Measurements from ENCODE around the gene DYNLT4. TPM values are rescaled to one million over a fixed set of nuclear protein-coding genes. Genes with fewer than 3 reads are reported as not detected.
A peak's percentile ranks its signal among the peaks of the same experiment; 100 is the strongest.

DYNLT4 gene
- total RNA-seq, 1 donor from 2014 or later: 5.2 TPM

DNA sequence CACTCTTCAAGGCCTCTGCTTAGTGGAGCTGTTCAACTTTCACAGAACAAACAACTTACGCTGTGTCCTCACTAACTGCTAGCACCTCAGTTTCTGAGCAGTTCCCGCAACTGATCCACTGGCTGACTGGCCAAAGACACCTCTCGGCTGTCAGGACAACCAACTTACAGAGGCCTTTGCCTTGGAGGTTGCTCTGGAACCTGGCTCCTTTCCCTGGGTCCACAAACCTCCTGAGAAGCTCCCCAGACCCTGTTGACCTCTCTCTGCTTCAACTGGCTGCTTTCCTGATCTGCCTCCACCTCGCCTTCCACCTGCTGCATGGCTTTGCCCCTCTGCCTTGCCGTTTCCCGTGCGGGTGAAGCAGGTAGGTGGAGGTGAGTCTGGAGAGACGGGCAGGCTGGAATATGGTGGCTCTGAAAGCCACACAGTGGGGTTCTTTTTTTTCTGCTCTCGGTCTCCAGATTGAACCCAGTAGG, 14.1 kb upstream of the DYNLT4 start:
- Histone ChIP-seq H3K4me3 (no peak overlapping the region), H3K4me1 (peaks cover 23% of the 10 kb centered on the region), H3K27ac (peak overlapping the region; percentile 94), H3K9me3 (no peaks in the 10 kb centered on the region), H3K36me3 (no peaks in the 10 kb centered on the region), H3K27me3 (ENCODE audit: low read depth) (no peaks in the 10 kb centered on the region)
- no peak for TF ChIP-seq CTCF (IDR thresholded peaks at IDR 0.05)
- ATAC-seq (no peak), DNase-seq (peak; percentile 31)
- intact Hi-C loops (cut with DNase I): no loop called here

DNA sequence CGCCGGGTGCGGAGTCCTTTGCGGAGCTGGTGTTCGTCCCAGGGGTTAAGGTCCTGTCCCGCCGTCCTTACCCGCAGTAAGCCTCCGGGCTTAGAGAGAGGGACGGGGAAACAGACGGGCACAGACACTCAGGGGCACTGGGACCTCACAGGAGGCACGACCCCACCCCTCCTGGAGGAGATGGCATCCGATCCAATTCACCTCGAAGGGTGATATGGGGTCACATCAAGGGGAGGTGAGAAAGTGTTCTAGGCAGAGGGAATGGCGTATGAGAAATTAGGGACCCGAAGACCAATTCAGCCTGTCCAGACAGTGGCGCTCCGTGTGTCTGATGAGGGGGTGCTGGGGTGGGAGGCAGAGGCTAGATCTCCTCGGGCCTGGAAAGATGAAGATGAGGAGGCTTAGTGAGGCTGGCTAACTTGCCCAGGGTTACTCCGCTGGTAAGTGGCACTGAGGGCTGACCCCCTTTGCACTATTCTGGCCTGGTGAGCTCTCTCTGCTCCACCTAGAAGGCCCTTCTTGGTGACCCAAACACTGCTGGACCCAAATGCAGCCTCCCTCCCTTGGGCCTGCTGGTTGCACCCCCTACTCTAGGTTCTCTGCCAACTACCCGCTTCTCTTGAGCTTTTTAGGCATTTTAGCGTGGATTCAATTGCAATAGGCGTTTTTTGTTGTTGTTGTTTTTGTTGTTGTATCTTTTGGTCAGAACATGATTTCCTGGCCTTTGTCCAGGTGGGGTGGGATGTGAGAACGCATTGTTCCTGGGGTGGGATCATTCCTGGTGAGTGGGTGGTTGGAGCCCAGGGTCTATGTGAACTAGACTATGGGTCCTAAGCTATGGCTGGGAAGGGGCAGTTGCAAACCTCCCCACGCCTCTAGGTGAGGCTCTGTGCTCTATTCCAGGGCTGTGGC, 13.4 kb upstream of the DYNLT4 start:
- Histone ChIP-seq H3K4me3 (peak overlapping the region; percentile 62), H3K4me1 (peaks cover 23% of the 10 kb centered on the region), H3K27ac (peak overlapping the region; percentile 94), H3K27me3 (ENCODE audit: low read depth) (no peaks in the 10 kb centered on the region), H3K36me3 (no peaks in the 10 kb centered on the region), H3K9me3 (no peaks in the 10 kb centered on the region)
- intact Hi-C loops (cut with DNase I): no loop called here
- no peak for DNase-seq
- ATAC-seq: peak; percentile 22 to 58
- no peak for TF ChIP-seq CTCF (IDR thresholded peaks at IDR 0.05)

- peaks cover 30% of the 10 kb centered on the region for H3K4me1 ChIP-seq
- peak overlapping the region; percentile 62 for H3K4me3 ChIP-seq
- H3K36me3 ChIP-seq: no peaks in the 10 kb centered on the region
- DNase-seq: peak; percentile 85
- TF ChIP-seq CTCF (IDR thresholded peaks at IDR 0.05): no peak
- ATAC-seq: peak; percentile 92 to 93
- peak overlapping the region; percentile 94 for H3K27ac ChIP-seq
- intact Hi-C loops (cut with DNase I): no loop called here
- no peaks in the 10 kb centered on the region for H3K27me3 ChIP-seq (ENCODE audit: low read depth)
- no peaks in the 10 kb centered on the region for H3K9me3 ChIP-seq
Observed at GRCh38 chr1:44819608-44820327, 12.6 kb upstream of the DYNLT4 start.

GRCh38 chr1:44819196-44819607, 12.1 kb upstream of the DYNLT4 start:
- H3K36me3 ChIP-seq: no peaks in the 10 kb centered on the region
- no peaks in the 10 kb centered on the region for H3K9me3 ChIP-seq
- peak in 1 of 2 donors; percentile 6 for ATAC-seq
- H3K4me1 ChIP-seq: peaks cover 36% of the 10 kb centered on the region
- intact Hi-C loops (cut with DNase I): no loop called here
- no peaks in the 10 kb centered on the region for H3K27me3 ChIP-seq (ENCODE audit: low read depth)
- no peak for TF ChIP-seq CTCF (IDR thresholded peaks at IDR 0.05)
- DNase-seq: no peak
- H3K27ac ChIP-seq: peak overlapping the region; percentile 94
- H3K4me3 ChIP-seq: peak overlapping the region; percentile 62

- H3K36me3 ChIP-seq: no peaks in the 10 kb centered on the region
- H3K27ac ChIP-seq: no peak overlapping the region
- H3K27me3 ChIP-seq (ENCODE audit: low read depth): no peaks in the 10 kb centered on the region
- ATAC-seq: no peak
- no peaks in the 10 kb centered on the region for H3K9me3 ChIP-seq
- DNase-seq: peak; percentile 10
- intact Hi-C loops (cut with DNase I): no loop called here
- no peak overlapping the region for H3K4me3 ChIP-seq
- no peak for TF ChIP-seq CTCF (IDR thresholded peaks at IDR 0.05)
- peaks cover 45% of the 10 kb centered on the region for H3K4me1 ChIP-seq
Observed at GRCh38 chr1:44817771-44818495, 10.8 kb upstream of the DYNLT4 start.
